ENCODE results near the gene MMP14.

Gene MMP14

DNA sequence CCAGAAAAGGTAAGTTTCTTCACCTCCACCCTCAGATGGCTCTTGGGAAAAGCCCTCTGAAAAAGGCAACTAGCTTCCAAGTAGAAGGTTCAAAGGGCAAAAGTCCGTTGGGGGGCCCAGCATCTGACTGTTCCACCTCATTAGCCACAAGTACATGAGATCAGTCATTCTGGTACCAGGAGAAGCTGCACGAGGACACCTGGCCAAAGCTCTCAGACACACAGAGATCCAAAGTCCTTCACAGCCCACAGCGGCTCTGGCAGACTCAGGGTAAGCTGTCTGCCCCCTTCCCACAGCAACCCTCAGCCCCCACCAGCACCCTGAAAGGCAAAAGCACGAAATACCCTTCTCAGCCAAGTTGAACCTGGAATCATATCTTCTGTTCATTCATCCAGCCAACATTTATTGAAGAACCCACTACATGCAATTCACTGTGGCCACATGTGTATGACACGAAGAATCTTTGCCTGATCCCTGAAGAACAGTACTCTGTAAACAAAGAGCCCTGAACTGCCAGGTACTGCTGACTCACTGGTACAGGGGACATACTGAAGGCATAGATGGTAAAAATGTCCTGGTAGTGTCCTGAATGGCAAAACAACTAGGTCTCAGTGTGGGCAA is 40.2 kb upstream of the MMP14 start:
- TF ChIP-seq, protein P1, sequence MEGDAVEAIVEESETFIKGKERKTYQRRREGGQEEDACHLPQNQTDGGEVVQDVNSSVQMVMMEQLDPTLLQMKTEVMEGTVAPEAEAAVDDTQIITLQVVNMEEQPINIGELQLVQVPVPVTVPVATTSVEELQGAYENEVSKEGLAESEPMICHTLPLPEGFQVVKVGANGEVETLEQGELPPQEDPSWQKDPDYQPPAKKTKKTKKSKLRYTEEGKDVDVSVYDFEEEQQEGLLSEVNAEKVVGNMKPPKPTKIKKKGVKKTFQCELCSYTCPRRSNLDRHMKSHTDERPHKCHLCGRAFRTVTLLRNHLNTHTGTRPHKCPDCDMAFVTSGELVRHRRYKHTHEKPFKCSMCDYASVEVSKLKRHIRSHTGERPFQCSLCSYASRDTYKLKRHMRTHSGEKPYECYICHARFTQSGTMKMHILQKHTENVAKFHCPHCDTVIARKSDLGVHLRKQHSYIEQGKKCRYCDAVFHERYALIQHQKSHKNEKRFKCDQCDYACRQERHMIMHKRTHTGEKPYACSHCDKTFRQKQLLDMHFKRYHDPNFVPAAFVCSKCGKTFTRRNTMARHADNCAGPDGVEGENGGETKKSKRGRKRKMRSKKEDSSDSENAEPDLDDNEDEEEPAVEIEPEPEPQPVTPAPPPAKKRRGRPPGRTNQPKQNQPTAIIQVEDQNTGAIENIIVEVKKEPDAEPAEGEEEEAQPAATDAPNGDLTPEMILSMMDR (IDR thresholded peaks at IDR 0.05; ENCODE audit: low read depth, low read length, missing control alignments) = no peak
- H3K4me3 ChIP-seq (replicated peaks; ENCODE audit: low read depth, low read length) = no peak overlapping the region
- DNase-seq (ENCODE audit: extremely low read depth, low read depth) = no peak

DNA sequence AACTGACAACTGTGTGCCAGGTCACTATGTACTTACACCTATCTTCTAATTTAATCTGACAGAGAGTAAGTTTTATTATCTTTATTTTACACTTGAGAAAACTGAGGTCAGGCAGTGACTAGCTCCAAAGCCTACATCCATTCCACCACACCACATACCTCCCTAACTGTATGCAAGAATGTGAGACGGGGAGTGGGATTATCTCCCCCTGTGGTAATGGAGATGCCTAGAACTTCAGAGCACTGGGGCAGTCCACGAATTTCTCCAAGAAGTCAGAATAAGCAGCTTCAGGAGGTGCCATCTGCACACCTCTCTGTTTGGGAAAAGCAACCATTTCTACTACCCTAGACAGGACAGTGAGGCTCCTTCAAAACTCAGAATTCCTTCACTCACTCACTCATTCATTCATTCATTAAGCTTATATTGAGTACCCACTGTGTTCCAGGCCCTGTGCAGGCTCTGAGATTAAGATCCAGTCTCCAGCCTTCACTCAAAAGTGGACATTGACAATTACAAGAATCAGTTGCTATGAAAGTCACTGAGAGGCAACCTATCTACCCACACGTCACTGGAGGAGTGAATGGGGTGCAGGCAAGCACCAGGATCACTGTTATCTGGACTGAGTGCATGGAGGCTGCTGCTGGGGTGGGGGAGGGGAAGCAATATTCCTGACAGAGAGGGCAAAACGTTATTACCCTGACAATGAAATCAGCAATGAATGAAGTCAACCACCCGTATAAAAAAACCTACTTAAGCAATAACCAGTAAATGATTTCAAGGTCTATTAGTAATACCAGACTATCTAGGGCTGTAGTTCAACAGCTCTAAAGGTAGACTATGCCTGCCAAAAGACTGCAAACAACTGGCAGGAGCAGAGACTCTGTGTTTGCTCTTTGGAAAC is 39.1 kb upstream of the MMP14 start:
- H3K4me3 ChIP-seq (replicated peaks; ENCODE audit: low read depth, low read length) = no peak overlapping the region
- DNase-seq (ENCODE audit: extremely low read depth, low read depth) = no peak
- TF ChIP-seq, protein P1 (IDR thresholded peaks at IDR 0.05; ENCODE audit: low read depth, low read length, missing control alignments) = no peak

DNA sequence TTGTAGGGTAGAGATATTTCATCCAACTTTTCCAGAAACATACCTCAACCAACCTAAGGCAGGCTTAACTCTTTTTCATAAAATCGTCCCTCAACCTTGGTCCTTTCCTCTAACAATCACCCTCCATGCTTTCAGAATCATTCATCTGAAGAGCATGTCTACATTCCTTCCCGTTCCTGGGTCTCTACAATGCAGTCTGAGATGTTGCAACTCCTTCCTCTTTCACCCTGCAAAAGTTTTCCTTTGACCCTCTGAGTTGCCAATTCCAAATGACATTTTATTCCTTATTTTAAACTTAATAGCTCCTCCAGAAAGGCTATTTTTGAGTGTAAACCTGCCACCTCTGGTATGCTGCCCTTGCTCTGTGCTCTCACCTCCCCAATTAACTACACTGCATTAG is 37.9 kb upstream of the MMP14 start:
- no peak for DNase-seq (ENCODE audit: extremely low read depth, low read depth)
- TF ChIP-seq, protein P1 (IDR thresholded peaks at IDR 0.05; ENCODE audit: low read depth, low read length, missing control alignments) = no peak
- no peak overlapping the region for H3K4me3 ChIP-seq (replicated peaks; ENCODE audit: low read depth, low read length)

DNA sequence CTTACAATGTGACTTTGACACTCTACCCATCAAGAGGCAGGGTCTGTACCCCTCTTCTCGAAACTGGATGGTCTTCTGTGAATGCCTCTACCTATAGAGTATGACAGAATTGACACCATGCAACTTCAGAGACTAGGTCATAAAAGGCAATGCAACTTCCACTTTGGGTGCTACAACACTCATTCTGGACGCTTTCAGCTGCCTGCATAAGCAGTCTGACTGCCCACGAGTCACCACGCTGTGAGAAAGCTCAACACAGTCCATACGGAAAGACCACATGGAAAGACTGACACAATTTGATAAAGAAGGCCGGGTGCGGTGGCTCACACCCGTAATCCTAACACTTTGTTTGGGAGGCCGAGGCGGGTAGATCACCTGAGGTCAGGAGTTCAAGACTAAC is 36.0 kb upstream of the MMP14 start:
- TF ChIP-seq, protein P1 (IDR thresholded peaks at IDR 0.05; ENCODE audit: low read depth, low read length, missing control alignments) = no peak
- DNase-seq (ENCODE audit: extremely low read depth, low read depth) = no peak
- no peak overlapping the region for H3K4me3 ChIP-seq (replicated peaks; ENCODE audit: low read depth, low read length)

DNA sequence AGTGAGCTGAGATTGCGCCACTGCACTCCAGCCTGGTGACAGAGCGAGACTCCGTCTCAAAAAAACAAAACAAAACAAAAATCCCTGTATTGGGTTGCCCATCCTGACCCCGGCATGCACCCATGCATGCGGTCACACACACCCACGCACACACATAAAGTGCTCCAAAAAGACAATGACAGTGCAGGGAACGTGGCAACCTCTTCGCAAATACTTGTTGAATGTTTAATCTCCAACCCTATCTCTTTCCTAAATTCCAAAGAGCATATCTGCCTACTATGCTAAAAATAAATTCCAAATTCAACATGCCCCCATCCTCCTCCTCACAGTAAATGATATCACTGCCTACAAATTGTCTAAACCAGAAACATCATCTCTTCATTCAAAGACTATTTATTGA is 34.7 kb upstream of the MMP14 start:
- TF ChIP-seq, protein P1 (IDR thresholded peaks at IDR 0.05; ENCODE audit: low read depth, low read length, missing control alignments) = no peak
- DNase-seq (ENCODE audit: extremely low read depth, low read depth) = no peak
- no peak overlapping the region for H3K4me3 ChIP-seq (replicated peaks; ENCODE audit: low read depth, low read length)

DNA sequence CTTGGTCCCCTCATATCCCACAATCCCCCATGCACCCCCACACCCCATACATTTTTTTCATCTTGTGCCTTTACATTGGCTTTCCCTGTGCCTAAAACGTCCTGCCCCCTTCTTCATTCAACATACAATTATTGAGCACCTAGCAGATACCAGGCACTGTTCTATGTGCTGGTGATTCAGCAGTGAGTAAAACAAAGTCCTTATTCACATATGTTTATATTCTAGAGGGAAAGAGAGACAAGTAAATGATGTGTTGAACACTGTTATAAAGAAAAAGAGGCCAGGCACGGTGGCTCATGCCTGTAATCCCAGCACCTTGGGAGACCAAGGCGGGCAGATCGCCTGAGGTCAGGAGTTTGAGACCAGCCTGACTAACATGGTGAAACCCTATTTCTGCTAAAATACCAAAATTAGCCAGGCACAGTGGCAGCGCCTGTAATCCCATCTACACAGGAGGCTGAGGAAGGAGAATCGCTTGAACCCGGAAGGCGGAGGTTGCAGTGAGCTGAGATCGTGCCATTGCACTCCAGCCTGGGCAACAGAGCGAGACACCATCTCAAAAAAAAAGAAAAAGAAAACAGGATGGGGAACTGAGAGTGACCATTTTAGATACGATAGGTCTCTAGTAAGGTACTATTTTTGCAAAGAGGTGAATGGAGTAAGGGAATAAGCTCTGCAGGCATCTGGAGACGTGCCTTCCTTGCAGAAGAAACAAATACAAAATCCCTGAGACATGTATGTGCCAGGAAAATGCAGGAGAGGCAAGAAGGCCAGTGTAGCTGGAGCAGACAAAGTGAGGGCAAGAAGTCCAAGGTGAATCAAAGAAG is 33.3 kb upstream of the MMP14 start:
- no peak for DNase-seq (ENCODE audit: extremely low read depth, low read depth)
- TF ChIP-seq, protein P1 (IDR thresholded peaks at IDR 0.05; ENCODE audit: low read depth, low read length, missing control alignments) = no peak
- no peak overlapping the region for H3K4me3 ChIP-seq (replicated peaks; ENCODE audit: low read depth, low read length)

Measured in HFF-Myc (cell line).